ENCODE data around the gene FARP1.

GRCh38 chr13:98441056-98441676 is 298.3 kb downstream of the FARP1 start:
- TF ChIP-seq POLR2A (IDR thresholded peaks at IDR 0.05; ENCODE audit: low read depth) (no peak), CTCF (IDR thresholded peaks at IDR 0.05) (no peak)

Measured in esophagus muscularis mucosa (tissue), 3 donors.